HG03342 (cell line): ENCODE data around the gene MPI.

Source experiments
- ATAC-seq: cut with Tn5 transposase; IDR thresholded peaks from one replicate; pipeline ENCODE4 v1.9.1; 2021; ENCODE audit warnings: mild to moderate bottlenecking, moderate library complexity; ENCODE audit not compliant: unreplicated experiment

Gene MPI

DNA sequence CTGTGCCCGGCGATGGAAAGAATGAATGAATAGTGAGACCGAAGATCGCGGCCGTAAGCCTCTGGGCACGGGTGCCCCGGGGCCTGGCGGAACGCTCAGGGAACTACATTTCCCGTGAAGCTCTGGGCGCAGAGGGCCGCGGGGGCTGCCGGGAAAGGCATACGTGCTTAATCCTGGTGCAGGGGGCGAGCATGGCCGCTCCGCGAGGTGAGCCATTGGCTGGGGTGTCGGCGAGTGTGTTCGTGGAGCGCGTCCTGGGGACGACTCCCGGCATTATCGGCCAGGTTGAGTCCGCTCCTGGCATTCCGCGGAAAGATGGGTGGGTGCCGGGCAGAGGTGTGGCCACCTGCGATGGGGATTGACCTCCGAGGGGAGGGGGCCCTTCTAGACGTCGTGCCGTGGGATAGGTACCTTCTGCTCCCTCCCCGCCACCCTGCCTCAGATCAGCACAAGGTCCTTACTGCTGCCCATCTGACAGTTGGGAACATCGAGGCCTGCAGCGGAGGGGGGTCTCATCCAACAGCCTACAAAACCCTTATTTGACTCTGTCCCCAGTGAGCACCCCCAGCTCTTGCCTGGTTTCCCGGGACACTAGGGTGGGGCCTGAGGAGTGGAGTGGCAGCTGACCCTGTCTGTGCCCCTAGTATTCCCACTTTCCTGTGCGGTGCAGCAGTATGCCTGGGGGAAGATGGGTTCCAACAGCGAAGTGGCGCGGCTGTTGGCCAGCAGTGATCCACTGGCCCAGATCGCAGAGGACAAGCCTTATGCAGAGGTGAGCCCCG, at the start of gene MPI:
TSS of gene MPI (plus strand) at position 160 of the 782 bp plus-strand sequence. CDS start at position 192, 32 bp downstream.
- ATAC-seq = peak; percentile 94

GRCh38 chr15:74840851-74841775, 48.7 kb upstream of the MPI start:
- ATAC-seq = no peak

- ATAC-seq = no peak
Measured at GRCh38 chr15:74841891-74842373, 47.9 kb upstream of the MPI start.

GRCh38 chr15:74842581-74843444, 47.0 kb upstream of the MPI start, which contains the start of gene ULK3:
Gene ULK3 (minus strand): TSS chr15:74843156. CDS start chr15:74843105, 51 bp downstream.
- ATAC-seq = peak; percentile 80

DNA sequence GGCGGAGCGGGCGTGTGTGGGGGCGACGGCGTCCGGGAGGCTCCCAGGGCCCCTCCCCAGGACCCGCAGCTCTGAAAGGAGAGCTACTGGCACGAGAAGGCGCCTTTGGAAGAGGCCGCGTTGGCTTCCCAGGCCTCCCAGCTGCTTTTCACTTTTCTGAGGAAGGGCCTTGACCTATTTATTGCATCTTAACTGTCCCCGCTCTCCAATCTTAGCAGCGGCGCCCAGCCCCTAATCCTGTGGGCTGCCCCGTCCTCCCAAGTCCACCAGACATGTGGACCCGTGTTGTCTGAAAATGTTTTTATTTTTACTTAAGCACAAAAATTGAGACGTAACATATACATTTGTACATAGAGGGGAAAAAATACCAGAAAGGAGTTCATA, 46.4 kb upstream of the MPI start:
- no peak for ATAC-seq

- no peak for ATAC-seq
Measured at GRCh38 chr15:74843891-74844299, 45.9 kb upstream of the MPI start.

DNA sequence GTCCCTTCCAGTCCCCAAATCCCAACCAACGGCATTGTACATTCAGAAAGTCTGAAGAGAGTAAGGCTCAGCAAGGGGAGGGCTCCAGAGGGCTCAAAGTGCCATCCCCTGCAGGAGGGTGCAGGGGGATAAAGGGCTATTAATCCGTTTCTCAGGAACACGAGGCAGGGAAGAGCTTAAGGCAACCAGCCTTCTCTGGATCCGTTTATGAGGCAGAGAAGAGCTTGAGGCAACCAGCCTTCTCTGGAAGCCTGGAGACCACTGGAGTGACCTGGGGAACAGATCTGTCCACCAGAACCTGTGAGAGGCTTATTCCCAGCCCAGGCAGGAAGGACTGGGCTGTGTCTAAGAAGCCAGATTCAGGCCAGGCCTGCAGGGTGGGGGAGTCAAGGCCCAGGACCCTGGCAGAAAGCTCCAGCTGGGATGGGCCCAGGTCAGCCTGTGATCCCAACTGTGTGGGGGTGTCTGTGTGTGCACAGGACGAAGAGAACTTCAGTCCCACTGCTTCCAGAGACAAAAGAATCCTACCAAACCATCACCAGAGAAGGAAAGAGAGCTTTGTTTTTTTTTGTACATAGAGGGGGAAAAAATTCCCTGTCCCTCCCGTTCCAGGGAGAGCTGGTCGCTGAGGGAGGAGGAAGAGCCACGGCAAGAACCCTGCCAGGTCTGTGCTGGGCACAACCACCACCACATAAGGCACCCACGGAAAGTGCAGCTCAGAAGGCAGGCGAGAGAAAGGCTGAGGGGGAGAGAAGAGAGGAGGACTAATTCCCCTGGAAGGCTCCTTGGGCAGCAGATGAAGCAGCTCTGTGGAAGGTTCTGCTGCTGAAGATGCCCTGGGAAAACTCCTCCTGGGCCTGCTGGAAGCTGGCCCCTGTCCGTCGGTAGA, 45.3 kb upstream of the MPI start:
- no peak for ATAC-seq

DNA sequence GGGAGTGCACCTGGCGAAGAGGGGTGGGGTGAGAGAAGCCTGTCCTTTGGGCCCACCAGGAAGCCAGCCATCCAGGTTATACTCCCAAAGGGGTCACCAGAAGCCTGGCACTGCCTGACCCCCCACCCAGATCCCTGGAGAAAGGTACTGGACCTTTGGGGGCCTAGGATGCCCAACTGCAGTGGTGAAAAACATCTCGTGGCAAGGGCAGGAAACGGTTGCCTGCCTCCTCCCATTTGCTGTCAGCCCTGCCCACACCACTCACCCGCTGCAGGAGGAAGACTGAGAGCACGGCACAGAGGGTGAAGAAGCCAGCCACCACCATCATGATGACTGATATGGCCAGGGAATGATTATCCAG, 44.7 kb upstream of the MPI start:
- no peak for ATAC-seq

DNA sequence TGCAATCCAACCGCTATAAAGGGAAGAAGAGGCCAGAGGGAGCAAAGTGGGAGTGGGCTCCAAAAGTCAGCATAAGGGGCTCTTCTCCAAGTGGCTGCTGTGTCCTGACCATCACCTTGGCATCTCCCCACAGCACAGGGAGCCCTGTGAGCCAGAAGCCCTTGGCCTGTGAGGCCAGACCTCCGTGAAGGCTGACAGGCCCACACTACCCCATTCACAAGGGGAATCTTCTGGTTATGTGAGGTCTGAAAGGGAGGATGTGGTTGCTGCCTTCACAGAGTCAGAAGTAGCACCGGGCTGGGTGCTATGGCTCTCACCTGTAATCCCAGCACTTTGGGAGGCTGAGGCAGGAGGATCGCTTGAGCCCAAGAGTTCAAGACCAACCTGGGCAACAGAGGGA, 44.3 kb upstream of the MPI start:
- no peak for ATAC-seq

DNA sequence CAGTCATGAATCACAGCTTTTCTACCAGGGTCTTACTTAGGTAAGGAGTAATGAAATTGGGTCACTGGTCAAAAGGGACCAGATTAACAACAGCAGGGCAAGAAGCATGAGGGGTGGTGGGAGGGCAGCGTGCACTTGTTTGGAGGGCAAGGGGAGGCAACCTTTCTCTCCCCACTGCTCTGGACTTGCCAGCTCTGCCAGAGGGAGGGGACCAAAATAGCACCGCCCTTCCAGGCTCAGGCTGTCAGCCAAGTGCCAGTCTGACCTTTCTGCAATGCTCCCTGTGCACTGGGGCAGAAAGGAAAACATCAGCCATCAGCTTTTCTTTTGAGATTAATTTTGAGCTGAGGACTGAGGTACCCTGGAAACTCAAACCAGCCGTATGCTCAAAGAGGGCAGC, 42.4 kb upstream of the MPI start:
- no peak for ATAC-seq

DNA sequence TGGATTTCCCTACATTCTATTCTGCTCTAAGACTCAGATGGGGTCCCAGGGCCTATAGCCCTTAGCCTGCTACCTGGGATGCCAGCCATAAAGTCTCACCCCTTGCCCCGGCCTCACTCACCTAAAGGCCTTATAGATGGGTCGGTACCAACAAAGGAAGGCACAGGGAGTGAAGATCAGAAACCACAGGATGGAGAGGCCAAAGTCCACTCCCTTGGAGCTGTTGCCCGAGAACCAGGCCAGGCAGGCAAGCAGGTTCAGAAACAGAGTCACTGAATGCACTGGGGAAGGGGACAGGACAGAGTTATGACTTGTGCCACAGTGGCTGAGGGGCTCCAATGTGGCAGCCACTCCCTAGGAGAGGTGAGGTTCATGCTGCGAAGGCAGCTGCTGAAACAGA, 39.4 kb upstream of the MPI start:
- ATAC-seq = no peak

DNA sequence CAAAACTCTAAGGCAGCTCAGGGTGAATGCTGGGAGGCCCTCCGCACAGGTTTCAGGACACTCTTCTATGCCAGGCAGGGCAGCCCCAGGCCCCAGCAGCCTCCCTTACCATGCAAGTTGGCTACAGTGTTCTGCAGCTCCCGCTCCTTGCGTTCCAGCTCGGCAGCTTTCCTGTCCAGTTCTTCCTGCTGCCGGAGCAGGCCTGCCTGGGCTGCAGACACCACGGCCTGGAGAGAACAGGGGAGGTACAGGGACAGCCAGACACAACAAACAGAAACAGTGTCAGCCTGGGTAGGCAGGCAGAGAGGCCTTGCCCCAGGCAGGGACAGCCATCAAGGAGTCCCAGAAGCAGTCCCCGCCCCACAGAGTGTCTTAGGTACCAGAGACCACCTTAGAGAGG, 37.9 kb upstream of the MPI start:
- ATAC-seq = no peak

DNA sequence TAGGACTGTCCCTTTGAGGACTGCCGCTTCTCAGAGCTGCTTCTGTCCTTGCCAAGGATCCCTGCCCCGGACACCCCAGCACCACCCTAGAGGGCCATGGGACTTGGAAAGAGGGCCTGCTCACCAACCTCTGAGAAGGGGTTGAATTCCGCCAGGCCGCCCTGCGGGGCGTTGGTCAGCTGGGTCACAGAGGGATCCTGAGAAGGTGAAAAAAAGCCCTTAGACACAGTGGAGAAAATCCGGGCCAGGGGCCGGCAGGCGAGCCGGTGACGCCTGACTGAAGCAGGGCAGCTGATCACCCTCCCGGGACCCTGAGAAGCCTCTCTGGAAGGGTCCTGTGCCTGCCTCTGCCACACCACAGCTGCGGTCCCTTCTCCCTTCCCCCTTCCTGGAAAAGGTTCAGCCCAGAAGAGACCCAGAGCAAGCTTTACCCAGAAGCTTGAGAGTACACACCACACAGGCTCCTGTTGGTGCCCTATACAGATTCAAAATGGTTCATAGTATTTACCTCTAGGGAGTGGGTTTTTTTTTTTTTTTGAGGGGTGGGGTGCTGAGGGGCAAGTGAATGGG, 35.3 kb upstream of the MPI start:
- ATAC-seq = no peak

- no peak for ATAC-seq
Measured at GRCh38 chr15:74855857-74856256, 34.0 kb upstream of the MPI start.

DNA sequence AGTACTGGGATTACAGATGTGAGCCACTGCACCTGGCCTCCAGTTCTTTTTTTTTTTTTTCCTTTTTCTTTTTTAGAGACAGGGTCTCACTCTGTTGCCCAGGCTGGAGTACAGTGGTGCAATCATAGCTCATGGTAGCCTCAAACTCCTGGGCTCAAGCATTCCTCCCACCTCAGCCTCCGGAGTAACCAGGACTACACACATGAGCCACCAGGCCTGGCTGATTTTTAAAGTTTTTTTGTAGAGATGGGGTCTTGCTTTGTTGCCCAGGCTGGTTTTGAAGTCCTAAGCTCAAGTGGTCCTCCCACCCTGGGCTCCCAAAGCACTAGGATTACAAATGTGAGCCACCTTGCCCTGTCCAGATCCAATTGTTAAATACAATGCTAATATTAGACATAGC, 33.3 kb upstream of the MPI start:
- no peak for ATAC-seq

DNA sequence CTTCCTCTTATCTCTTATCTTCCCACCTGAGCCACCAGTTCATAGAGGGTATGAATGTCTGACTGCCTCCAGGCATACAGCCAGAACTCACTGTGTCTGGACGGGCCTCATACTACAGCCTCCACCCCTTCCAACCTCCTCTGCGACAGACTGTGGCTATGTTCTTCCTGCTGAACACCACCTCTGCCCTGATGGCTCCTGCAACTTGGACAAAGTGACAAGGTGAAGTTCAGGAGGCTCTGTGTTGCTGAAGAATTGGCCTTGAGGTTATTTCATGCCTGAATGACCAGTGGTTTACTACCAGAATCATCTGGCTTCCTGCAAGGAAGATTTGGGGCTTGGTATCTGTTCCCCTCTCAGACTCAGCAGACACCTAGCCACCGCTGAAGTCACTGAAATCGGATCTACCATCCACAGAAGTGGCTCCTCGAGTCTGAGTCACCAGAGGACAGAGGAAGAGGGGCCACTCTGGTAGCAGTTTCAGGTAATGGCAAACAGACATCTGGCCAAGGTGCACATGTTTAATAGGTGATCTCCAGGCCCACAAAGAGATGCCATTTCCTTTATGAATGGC, 32.7 kb upstream of the MPI start:
- peak; percentile 75 for ATAC-seq

DNA sequence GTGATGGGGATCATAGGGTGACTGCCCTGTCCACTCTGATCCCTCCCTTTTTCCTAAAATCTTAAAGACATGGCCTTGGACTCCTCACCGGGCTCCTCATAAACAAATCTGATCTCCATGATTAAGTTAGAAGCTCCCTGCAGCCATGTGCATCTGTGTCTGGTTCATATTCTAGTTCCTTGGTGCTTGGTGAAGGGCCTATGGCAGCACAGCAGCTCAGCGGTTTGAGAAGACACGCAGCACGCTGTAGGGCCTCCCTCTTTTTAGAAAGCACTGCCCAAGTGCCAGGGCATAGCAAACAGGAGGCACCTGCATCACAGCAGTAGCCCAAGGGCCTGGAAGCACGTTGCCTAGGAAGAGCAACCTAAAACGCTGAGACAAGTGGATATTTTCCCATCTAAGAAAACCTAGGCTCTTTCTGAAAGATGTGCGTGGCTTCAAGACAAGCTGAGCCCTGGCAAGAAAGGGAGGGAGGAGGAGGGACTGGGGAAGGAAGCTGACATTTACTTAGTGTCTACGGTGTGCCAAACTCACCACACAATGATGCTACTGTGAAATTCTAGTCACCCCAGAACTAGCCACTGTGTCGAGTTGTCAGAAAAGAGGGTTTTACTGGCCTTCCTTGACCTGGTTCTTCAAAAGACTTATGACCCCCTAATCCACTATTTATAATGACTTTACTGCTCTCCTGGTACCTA, 32.0 kb upstream of the MPI start:
- no peak for ATAC-seq

- no peak for ATAC-seq
Measured at GRCh38 chr15:74858369-74858740, 31.5 kb upstream of the MPI start.
